Femur (tissue), 1 donor: ENCODE results near the gene TUBA8.
"Not testable (repeated sequence)": the region's sequence is repeated elsewhere in the genome, so short reads cannot be mapped to it uniquely, and the experiment has no call there.

ENCODE experiments used
- DNase-seq: peaks from one replicate; pipeline ENCODE4 v3.0.0-alpha.2; 2017

TUBA8 gene

GRCh38 chr22:18077639-18078328, 32.8 kb upstream of the TUBA8 start, which contains the start of gene PEX26:
PEX26 (plus strand) TSS chr22:18077990; CDS start chr22:18078377, 387 bp downstream.
- DNase-seq = peak; percentile 97

GRCh38 chr22:18078329-18079041, 32.1 kb upstream of the TUBA8 start:
- DNase-seq = peak; percentile 47

GRCh38 chr22:18079706-18080233, 30.8 kb upstream of the TUBA8 start:
- DNase-seq = no peak

- no peak for DNase-seq
Observed at GRCh38 chr22:18081416-18081815, 29.2 kb upstream of the TUBA8 start.

GRCh38 chr22:18082467-18082866, 28.1 kb upstream of the TUBA8 start:
- DNase-seq = no peak

- no peak for DNase-seq
Observed at GRCh38 chr22:18083406-18083805, 27.2 kb upstream of the TUBA8 start.

GRCh38 chr22:18085188-18085587, 25.4 kb upstream of the TUBA8 start:
- DNase-seq = no peak

- no peak for DNase-seq
Observed at GRCh38 chr22:18087350-18087855, 23.2 kb upstream of the TUBA8 start.

GRCh38 chr22:18088825-18089568, 21.6 kb upstream of the TUBA8 start:
- DNase-seq = no peak

GRCh38 chr22:18090286-18090685, 20.3 kb upstream of the TUBA8 start:
- DNase-seq = no peak

- DNase-seq = no peak
Observed at GRCh38 chr22:18091478-18091877, 19.1 kb upstream of the TUBA8 start.

- peak; percentile 77 for DNase-seq
Observed at GRCh38 chr22:18091916-18092526, 18.6 kb upstream of the TUBA8 start.

- no peak for DNase-seq
Observed at GRCh38 chr22:18093661-18094060, 16.9 kb upstream of the TUBA8 start.

GRCh38 chr22:18095101-18095805, 15.4 kb upstream of the TUBA8 start:
- no peak for DNase-seq

- DNase-seq = no peak
Observed at GRCh38 chr22:18096823-18097222, 13.8 kb upstream of the TUBA8 start.

- no peak for DNase-seq
Observed at GRCh38 chr22:18100781-18101180, 9.8 kb upstream of the TUBA8 start.

GRCh38 chr22:18101536-18101935, 9.1 kb upstream of the TUBA8 start:
- no peak for DNase-seq

GRCh38 chr22:18103527-18104269, 6.9 kb upstream of the TUBA8 start:
- no peak for DNase-seq

GRCh38 chr22:18104566-18104965, 6.0 kb upstream of the TUBA8 start:
- no peak for DNase-seq

- DNase-seq = not testable (repeated sequence)
Observed at GRCh38 chr22:18105981-18106380, 4.6 kb upstream of the TUBA8 start.
